Body of pancreas (tissue), 4 donors: ENCODE results near the gene WDR45. TPM values are rescaled to one million over a fixed set of nuclear protein-coding genes. Genes with fewer than 3 reads are reported as not detected.

ENCODE experiments used
- ATAC-seq: fragments of 150-250 bp; one replicate; pipeline ENCODE4 v1.9.1; 2016
- DNase-seq, 4 donors: peaks; one replicate each; pipeline ENCODE4 v3.0.0-alpha.2; 2019
- H3K27ac ChIP-seq, 4 donors: fragments of 200-600 bp; sonication (generic); 1 replicate in 3 of 4; 2 replicates in 1 of 4; pipeline versions ENCODE4 v1.5.1 to v1.6.1; 2016 to 2019; ENCODE audit warnings: mild to moderate bottlenecking in 1 of 4, mixed read lengths in 1 of 4, moderate library complexity in 1 of 4
- H3K27me3 ChIP-seq, 2 donors: fragments of 200-600 bp; sonication (generic); one replicate each; pipeline ENCODE4 v1.6.0; 2016; ENCODE audit warnings: mild to moderate bottlenecking in 1 of 2
- H3K36me3 ChIP-seq, 2 donors: fragments of 200-600 bp; sonication (generic); replicated peaks in 1 of 2; 2 replicates each; pipeline ENCODE4 v1.5.1; 2016; ENCODE audit warnings: low read depth in 2 of 2; ENCODE audit not compliant: insufficient read depth in 1 of 2
- H3K4me1 ChIP-seq: fragments of 200-600 bp; sonication (generic); one replicate; pipeline ENCODE4 v1.6.0; 2016
- H3K4me3 ChIP-seq, 2 donors: fragments of 200-600 bp; sonication (generic); 1 replicate in 1 of 2; 2 replicates in 1 of 2; pipeline ENCODE4 v1.5.1; 2016 to 2019
- H3K9me3 ChIP-seq, 3 donors: fragments of 200-600 bp; sonication (generic); 1 replicate in 2 of 3; 2 replicates in 1 of 3; pipeline ENCODE4 v1.5.1; 2016
- POLR2A ChIP-seq, 3 donors: fragments of 450-650 bp; IDR thresholded peaks; one replicate each; pipeline ENCODE4 v1.6.1; 2016; ENCODE audit warnings: antibody characterized with exemption in 3 of 3, mild to moderate bottlenecking in 2 of 3
- WGBS, 2 donors: methylation state at CpG; one replicate each; pipeline ENCODE4 v1.1.5; 2017; 5-methylcytosine and 5-hydroxymethylcytosine counted together
- intact Hi-C: fragments of 100-400 bp; cut with DNase I; formaldehyde crosslinking; loops from one replicate; pipeline ENCODE4 v1.15.1; 2023
- total RNA-seq, 2 donors: library from RNA; depleted of rRNA; stranded (reverse); fragments of >200 nt; gene quantifications; one replicate each; pipeline ENCODE4 v1.1.0, GENCODE V29; 2016
- TF ChIP-seq, protein P1 (sequence below), 7 experiments: fragments of 450-650 bp in 4 of 7; fragments of 200-600 bp in 3 of 7; sonication (generic) in 3 of 7; IDR thresholded peaks; one replicate each; pipeline ENCODE4 v1.5.1; 2016 to 2019; ENCODE audit warnings: antibody characterized with exemption in 7 of 7

Gene WDR45
- total RNA-seq, 2 donors from 2014 or later, result 59.4 to 77.1 TPM

DNA sequence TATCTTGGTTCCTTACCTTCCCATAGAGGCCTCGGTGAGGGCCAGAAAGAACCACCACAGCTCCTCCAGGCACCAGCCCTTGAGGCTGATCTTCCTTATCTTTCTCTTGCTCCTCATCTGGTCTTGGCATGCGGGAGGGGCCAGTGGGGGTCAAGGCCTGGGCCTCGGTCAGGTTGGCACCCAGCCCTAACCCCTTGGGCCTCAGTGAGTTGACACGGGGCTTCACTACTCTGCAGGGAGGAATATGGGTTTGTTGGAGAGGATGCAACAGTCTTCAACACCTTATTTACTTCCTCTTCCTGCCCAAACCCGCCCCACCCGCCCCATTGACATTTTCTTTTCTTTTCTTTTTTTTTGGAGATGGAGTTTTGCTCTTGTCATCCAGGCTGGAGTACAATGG, 37.9 kb upstream of the WDR45 start:
- WGBS, 2 donors, result 54 to 89% methylated on average over 3 to 4 of the region's 6 CpGs
- DNase-seq, result no peak
- H3K4me1 ChIP-seq, result peaks cover 7% of the 10 kb centered on the region
- H3K9me3 ChIP-seq, result no peaks in the 10 kb centered on the region
- H3K36me3 ChIP-seq, result peaks cover 0 to 2% of the 10 kb centered on the region in 2 donors
- H3K27ac ChIP-seq, result no peak overlapping the region
- TF ChIP-seq, protein P1, sequence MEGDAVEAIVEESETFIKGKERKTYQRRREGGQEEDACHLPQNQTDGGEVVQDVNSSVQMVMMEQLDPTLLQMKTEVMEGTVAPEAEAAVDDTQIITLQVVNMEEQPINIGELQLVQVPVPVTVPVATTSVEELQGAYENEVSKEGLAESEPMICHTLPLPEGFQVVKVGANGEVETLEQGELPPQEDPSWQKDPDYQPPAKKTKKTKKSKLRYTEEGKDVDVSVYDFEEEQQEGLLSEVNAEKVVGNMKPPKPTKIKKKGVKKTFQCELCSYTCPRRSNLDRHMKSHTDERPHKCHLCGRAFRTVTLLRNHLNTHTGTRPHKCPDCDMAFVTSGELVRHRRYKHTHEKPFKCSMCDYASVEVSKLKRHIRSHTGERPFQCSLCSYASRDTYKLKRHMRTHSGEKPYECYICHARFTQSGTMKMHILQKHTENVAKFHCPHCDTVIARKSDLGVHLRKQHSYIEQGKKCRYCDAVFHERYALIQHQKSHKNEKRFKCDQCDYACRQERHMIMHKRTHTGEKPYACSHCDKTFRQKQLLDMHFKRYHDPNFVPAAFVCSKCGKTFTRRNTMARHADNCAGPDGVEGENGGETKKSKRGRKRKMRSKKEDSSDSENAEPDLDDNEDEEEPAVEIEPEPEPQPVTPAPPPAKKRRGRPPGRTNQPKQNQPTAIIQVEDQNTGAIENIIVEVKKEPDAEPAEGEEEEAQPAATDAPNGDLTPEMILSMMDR (IDR thresholded peaks at IDR 0.05), result no peak
- no peak for TF ChIP-seq POLR2A (IDR thresholded peaks at IDR 0.05)
- no peak overlapping the region for H3K4me3 ChIP-seq
- no peak for ATAC-seq
- intact Hi-C loops, result no loop called here
- H3K27me3 ChIP-seq, result no peaks in the 10 kb centered on the region

DNA sequence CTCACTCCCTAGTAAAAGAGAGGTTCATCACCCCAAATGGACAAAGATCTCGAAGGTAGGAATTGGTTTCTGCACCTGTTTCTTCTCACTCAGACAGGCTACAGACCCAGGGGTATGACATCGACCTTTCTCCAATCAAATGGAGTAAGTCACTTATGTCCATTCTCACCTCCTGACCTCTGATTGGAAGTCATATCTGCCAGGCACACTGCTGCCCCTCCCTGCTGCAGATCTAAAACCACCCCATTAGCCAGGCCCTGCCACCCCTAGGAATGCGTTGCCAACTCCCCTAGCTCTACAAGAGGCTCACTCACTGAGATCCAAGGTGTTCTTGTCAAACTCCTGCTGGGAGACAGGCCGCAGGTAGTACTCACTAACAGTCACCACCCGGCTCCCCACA, 37.0 kb upstream of the WDR45 start:
- no peak for TF ChIP-seq POLR2A (IDR thresholded peaks at IDR 0.05)
- TF ChIP-seq, protein P1 (IDR thresholded peaks at IDR 0.05), result no peak
- ATAC-seq, result no peak
- Histone ChIP-seq H3K27me3 (no peaks in the 10 kb centered on the region), H3K4me3 (no peak overlapping the region), H3K36me3 (peaks cover 0 to 2% of the 10 kb centered on the region in 2 donors), H3K4me1 (no peaks in the 10 kb centered on the region), H3K27ac (no peak overlapping the region), H3K9me3 (no peaks in the 10 kb centered on the region)
- intact Hi-C loops, result no loop called here
- whole genome bisulfite sequencing, 2 donors, result 88 to 89% methylated on average over 5 of the region's 5 CpGs
- no peak for DNase-seq

- Histone ChIP-seq H3K9me3 (no peaks in the 10 kb centered on the region), H3K27me3 (no peaks in the 10 kb centered on the region), H3K27ac (no peak overlapping the region), H3K4me1 (no peaks in the 10 kb centered on the region), H3K4me3 (no peak overlapping the region), H3K36me3 (peaks cover 0 to 2% of the 10 kb centered on the region in 2 donors)
- intact Hi-C loops, result no loop called here
- ATAC-seq (no peak), DNase-seq (no peak)
- WGBS, 2 donors, result 90% methylated on average over 8 of the region's 8 CpGs; no CpG with 5 or more reads in 1 of the 2 donors
- no peak for TF ChIP-seq POLR2A (IDR thresholded peaks at IDR 0.05)
- TF ChIP-seq, protein P1 (IDR thresholded peaks at IDR 0.05), result no peak
These were observed 36.4 kb upstream of the WDR45 start for GRCh38 chrX:49116076-49116475.

- H3K36me3 ChIP-seq, result peaks cover 0 to 2% of the 10 kb centered on the region in 2 donors
- 60% methylated on average over 1 of the region's 3 CpGs; no CpG with 5 or more reads in 1 of the 2 donors for WGBS, 2 donors
- no peaks in the 10 kb centered on the region for H3K27me3 ChIP-seq
- intact Hi-C loops, result no loop called here
- DNase-seq, result no peak
- no peak overlapping the region for H3K4me3 ChIP-seq
- ATAC-seq, result no peak
- no peaks in the 10 kb centered on the region for H3K9me3 ChIP-seq
- no peaks in the 10 kb centered on the region for H3K4me1 ChIP-seq
- H3K27ac ChIP-seq, result no peak overlapping the region
- TF ChIP-seq, protein P1 (IDR thresholded peaks at IDR 0.05), result no peak
- TF ChIP-seq POLR2A (IDR thresholded peaks at IDR 0.05), result no peak
These were observed 32.1 kb upstream of the WDR45 start for GRCh38 chrX:49111791-49112190.

DNA sequence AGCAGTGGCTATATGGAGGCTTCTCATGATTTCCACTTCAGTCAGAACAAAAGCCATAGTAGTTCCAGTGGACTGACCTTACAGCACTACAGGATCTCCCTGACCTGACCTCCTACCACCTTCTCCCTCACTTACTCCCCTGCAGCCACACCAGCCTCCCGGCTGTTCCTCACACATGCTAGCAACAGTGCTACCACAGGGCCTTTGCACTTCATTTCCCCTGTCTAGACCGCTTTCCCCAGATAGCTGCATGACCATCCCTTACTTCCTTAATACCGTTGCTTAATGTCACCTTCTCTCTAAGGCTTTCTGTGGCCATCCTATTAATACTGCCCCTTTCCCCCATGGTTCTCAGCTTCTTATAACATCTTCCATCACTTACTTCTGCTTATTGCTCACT, 30.7 kb upstream of the WDR45 start:
- no peak overlapping the region for H3K4me3 ChIP-seq
- peaks cover 0 to 2% of the 10 kb centered on the region in 2 donors for H3K36me3 ChIP-seq
- intact Hi-C loops, result no loop called here
- no peaks in the 10 kb centered on the region for H3K4me1 ChIP-seq
- WGBS, 2 donors, result 88 to 100% methylated on average over 3 of the region's 3 CpGs
- DNase-seq (no peak), ATAC-seq (no peak)
- no peaks in the 10 kb centered on the region for H3K27me3 ChIP-seq
- H3K9me3 ChIP-seq, result no peaks in the 10 kb centered on the region
- no peak overlapping the region for H3K27ac ChIP-seq
- no peak for TF ChIP-seq POLR2A (IDR thresholded peaks at IDR 0.05)
- TF ChIP-seq, protein P1 (IDR thresholded peaks at IDR 0.05), result no peak
